Stimulated activated CD8-positive, alpha-beta memory T cell treated with anti-CD3 and anti-CD28 coated beads, Interleukin-15, amount 100 ng/mL, for 48 hours (primary cell): ENCODE measurements around the gene ADGRG6.

Experiments
- DNase-seq, 2 donors: peaks; one replicate each; pipeline ENCODE4 v3.0.0-alpha.2; 2020; ENCODE audit warnings: low read depth in 2 of 2

ADGRG6 gene

DNA sequence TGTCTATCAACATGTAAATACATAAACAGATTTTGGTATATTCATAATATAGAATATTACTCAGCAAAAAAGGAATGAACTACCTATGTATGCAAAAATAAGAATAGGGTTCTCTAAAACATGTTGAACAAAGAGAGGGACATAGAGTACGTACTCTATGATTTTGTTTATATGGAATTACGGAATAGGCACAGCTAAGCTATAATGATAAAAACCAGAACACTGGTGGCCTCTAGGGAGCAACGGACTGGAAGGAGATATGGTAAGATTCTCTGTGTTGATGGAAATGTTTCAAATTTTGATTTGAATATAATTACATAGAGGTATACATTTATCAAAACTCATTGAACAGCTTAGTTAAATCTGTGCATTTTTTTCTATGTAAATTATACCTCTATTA lies 19.6 kb downstream of the ADGRG6 start:
- DNase-seq = no peak

DNA sequence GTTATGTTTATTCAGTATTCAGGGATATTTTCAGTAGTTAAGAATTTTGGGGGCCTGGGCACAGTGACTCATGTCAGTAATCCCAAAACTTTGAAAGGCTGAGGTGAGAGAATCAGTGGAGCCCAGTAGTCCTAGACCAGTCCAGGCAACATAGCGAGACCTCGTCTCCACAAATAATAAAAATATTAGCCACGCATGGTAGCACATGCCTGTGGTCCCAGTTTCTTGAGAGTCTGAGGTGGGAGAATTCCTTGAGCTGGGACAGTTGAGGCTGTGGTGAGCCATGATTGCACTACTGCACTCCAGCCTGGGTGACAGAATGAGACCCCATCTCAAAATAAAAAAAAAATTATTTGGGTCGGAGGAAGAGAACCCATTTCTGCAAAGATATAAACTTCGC lies 20.3 kb downstream of the ADGRG6 start:
- DNase-seq = no peak

DNA sequence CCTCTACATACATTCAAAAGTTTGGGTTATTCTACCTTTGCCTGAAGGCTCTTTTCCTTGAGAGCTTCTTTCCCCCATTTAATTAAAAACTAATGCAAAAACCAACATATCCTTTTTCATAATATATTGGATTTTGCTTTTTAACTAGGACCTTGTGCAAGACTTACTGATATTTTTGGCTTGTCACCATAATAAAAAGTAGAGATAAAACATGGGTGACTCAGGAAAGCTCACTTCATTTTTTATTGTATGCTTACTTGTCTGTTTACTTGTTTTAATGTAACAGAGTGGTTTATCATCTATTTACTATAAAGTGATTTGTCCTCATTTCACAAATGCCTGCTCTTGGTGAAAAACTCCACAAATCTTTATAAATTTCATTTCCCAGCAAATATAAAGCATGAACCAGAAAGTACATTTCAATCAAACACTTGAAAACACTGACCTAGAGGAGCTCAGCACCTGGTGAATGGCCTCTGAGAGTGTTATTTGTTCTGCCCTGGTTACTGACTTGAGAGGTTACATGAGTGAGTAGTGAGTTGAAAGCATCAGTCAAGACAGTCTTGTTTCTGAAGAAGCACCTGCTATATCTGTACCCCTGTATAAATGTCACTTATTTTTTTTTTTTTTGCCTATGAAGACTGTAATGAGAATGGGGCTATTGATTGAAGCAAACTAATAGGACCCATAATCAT lies 20.8 kb downstream of the ADGRG6 start:
- DNase-seq = no peak

DNA sequence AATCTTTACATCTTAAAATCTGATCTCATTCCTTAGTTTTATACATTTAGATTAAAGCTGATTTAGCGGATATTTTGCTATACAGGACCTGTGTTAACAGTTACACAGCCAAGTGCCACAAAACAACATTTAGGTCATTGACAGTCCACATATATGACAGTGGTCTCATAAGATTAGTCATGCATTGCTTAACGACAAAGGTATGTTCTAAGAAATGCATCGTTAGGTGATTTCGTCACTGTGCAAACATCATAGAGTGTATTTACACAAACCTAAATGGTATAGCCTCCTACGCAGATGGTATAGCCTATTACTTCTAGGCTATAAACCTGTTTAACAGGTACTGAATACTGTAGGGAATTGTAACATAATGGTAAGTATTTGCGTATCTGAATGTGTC lies 21.6 kb downstream of the ADGRG6 start:
- DNase-seq = no peak

DNA sequence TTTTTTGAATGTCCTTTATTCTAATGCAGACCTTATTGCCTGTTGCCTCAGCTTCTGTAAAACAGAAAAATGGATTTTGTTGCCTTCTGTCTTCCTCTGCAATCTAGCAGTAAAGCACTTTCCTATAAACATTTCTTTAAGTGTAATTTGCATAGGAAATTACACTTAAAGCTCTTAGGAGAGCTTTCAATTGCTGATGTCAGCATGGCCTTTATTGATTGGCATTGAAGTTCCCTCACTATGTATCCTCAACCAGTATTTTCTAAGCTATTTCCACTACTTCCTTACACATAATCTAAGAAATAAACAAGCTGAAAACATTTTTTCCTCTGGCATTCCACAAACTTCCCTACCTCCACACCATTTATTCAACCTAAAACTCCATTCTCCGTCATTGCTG lies 22.3 kb downstream of the ADGRG6 start:
- DNase-seq = no peak

DNA sequence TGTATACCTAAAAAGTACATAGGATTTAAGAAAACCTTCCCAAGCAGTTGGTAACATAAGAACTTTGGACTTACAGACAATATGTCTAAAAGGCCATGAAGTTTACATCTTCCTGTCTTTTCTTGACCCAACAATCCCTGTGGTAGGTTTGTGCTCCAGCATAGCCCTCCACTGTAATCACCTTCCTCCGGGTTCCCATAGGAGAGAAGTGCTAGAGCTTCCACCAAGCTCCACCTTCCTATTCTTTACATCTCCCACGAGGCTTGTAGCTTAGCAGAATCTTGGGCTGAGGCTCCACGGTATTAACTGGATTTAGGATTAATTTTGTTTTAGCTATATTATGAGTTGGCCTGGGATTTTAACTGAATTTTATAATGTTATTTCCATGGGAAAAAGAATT lies 23.3 kb downstream of the ADGRG6 start:
- DNase-seq = no peak

DNA sequence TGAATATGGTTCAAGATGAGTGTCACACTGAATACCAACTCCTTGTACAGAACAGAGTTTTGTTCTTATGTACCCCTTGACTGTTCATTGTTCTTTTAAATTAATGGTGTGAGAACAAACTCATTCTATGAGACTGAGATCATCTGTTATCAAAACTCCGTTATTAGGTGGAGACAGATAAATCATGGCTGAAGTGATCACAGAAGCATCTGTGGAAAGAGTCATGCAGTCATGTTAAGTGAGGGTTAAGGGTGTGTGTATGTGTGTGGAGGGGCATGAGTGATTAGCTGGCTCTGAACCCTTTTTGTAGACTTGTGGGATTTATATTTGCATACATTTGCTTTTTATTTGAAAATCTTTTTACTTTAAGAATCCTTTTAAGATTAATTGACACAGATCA lies 24.7 kb downstream of the ADGRG6 start:
- DNase-seq = no peak

DNA sequence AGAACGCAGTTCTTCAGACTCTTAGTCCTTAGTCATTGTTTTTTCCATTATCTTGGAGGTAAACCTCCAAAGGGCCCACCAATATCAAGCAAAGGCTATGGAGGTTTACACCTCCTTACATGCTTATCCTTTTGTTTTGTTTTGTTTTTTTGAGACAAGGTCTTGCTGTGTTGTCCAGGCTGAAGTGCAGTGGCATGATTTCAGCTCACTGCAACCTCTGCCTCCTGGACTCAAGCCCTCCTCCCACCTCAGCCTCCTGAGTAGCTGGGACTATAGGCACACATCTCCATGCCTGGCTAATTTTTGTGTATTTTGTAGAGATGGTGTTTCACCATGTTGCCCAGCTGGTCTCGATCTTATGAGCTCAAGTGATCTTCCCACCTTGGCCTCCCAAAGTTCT lies 26.3 kb downstream of the ADGRG6 start:
- no peak for DNase-seq

DNA sequence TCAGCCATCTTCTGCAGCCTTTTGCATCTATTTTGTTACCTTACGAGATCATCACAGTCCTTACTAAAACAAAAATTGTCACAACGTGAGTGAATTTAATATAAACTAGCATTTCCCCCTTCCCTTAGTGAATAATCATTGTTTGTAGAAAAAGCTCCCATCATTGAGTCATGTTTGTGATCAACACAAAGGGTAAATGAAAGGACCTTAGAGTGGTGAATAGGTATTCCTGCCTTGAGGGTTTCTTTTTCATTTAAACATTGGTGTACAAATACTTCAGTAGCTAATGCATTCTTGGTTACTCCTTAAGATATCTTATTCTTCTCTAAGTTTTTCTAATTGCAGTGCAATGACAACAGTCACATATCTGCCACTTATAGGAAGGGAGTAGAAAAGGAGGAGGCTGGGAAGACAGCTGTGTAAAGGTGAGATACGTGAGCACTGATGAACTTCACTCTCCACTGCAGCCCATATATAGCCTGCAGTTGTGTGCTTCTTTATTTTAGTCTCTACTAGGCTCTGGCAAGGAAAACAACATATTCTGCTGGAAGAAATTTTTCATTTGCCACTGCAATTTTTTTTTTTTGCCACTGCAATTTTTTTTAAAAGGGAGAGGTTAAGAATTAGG lies 27.8 kb downstream of the ADGRG6 start:
- DNase-seq = no peak

DNA sequence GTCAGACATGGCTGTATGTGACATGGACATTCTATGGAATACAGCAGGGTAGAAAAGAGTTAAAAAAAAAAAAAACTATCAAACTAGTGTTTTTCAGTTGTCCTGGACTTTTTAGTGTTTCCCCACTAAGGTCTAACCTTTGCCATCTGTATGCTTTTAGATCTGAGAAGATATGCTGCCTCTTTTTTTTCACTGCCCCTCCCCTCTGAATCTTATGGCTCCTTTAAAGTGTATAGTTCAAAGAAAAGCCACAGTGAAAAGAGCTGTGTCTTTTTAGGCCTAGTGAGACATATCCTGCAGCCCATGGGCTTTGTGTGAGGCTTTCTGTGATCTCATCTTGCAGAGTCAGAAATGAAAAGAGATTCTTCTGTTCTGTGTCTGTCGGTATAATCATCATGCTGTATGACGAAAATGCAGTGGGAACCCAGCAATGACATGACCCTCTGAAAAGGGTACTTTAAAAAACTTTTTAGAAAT lies 29.3 kb downstream of the ADGRG6 start:
- no peak for DNase-seq

DNA sequence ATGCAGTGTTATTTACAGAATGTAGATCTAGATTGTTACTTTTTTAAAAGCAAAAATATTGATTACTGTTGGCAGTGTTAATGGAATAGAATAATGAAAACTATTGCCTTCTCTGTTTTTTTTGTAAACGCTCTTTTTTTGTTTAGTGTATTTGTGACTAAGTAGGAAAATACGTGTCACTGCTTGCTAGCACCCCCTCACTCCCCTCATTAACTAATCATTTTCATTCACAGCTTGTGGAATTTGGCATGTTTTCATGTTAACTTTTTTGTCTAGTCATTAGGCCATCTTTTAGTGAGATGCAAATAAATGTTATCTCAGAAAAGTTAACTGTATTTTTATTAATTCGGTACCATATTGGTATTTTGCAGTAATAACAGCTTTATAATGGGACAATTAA lies 29.8 kb downstream of the ADGRG6 start:
- DNase-seq = no peak

DNA sequence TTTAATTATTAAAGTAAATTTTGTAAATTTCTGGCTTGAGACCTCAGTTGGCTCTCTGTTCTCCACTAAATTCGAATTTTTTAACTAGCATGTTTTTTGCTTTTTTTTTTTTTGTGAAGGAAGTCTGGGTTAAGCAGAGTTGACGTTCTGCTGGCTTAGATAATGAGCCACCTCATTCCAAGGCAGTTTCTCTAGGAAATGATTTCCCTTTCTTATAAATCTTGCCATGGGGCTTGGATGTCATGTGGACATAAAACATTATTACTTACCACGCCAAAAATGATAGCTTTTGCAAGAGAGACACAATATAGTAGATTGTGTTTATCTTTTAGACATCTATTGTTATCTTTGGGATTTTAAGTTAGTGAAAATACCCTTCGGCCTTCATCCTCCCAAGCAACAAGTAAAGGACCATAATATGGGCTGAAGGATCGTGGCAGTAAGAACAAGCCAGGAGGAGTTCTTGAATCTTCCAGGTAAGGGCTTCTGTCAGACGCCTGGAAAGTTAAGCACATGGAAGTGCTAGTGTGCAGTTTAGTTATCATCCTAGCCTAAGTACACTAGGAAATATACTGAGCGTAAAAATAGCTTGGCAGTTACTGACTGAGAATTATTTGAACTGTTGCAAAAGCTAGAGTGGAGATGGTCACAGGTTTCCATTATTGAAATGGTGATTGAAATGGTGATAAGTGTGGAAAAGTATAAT lies 30.7 kb downstream of the ADGRG6 start:
- no peak for DNase-seq

DNA sequence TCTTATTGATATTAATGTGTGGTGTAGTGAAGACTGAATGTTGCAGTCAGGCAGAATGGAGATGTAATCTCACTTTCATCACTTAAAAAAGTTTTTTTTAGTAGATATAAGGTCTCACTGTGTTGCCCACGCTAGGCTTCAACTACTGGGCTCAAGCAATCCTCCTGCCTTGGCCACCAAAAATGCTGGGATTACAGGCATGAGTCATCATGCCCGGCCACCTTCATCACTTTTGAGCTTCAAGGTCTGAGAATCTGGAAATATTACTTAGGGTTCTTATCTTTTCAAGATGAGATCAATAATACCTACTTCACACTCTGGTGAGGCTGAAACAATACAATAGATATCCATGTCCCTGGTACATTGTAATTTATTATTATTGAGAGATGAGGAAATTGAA lies 31.6 kb downstream of the ADGRG6 start:
- no peak for DNase-seq

DNA sequence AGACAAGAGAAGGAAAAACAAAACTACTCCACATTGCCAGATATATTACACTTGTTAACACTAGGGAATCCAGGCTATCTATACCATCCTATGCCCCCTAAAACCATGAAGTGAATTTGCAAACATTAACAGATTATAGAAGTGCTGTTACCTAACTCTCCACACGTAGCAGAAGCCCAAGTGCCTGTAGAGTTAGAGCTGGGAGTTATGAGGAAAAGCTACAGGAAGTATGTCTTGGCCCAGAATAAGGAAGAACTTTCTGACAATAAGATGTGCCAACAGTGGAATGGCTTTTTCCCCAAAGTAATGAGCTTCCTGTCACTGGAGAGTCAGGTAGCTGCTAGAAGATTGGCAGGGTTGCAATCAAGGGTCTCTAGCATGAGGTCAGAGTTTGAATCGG lies 32.5 kb downstream of the ADGRG6 start:
- no peak for DNase-seq

DNA sequence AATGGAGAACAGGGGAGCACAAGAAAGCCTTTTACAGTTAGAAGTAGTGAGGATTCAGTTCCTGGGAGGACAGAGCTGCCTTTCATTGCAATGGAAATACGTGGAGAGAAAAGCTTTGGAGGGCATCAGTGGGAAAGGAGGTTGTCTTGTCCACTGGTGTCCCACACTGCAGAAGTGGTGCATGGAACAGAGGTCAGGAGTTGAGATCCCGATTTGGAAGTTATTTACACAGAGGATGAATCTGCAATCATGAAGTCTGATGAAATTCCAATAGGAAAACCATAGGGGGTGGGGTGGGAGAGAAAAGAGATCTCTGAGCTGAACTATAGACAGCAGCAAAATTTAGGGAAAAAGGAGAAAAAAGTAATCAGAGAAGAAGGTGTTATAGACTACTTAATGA lies 33.6 kb downstream of the ADGRG6 start:
- no peak for DNase-seq

DNA sequence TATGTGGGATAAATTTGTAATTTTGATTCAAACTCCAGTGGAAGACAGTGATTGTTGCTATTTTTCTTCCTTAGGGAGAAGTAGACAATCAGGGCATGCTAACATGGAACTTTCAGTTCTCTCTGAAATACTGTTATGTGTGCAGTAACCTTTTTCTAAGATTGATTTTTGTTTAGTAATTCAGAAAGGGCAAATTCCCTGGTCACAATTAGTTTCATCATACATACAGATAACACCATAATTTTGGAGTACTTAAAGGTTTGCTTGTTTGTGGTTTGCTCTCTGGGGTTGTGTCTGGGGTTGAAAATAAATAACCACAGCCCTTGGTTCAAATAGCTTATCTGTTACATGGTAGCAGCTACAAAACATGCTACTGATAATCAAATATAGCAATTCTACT lies 34.4 kb downstream of the ADGRG6 start:
- no peak for DNase-seq

DNA sequence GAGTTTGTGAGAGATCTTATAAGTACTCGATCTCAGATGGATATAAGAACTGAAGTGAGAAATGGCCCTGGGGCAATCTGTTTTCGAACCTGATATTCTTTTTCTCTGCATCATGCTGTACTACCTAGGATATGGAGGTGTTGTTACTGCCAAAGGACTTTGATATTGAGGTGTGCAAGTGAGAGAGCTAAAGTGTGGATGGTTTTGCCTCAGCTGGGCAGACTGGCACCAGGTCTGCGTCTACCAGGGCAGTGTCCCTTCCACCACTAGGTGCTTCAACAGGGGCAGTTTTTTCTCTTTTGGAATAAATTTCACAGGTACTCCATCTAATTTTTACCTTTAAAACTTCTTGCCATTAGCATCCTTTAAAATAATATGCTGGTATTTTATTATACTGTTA lies 35.0 kb downstream of the ADGRG6 start:
- no peak for DNase-seq

DNA sequence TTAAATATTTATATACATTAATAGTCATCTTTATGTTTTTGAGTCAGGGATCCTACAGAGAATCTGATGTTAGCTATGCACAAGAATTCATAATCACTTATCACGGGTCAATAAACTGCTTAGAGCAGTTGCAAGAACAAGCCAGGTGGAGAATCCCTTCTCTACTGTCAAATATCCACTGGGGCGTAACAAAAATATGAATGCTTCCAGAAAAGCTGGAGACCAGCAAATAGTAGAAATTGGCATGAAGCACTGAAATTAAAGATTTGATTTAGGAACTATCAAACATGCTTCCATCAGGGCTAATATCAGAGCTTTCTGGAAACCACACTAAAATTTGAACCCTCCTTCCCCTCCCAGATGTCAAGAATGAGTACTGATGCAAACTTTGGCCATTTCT lies 37.3 kb downstream of the ADGRG6 start:
- no peak for DNase-seq

DNA sequence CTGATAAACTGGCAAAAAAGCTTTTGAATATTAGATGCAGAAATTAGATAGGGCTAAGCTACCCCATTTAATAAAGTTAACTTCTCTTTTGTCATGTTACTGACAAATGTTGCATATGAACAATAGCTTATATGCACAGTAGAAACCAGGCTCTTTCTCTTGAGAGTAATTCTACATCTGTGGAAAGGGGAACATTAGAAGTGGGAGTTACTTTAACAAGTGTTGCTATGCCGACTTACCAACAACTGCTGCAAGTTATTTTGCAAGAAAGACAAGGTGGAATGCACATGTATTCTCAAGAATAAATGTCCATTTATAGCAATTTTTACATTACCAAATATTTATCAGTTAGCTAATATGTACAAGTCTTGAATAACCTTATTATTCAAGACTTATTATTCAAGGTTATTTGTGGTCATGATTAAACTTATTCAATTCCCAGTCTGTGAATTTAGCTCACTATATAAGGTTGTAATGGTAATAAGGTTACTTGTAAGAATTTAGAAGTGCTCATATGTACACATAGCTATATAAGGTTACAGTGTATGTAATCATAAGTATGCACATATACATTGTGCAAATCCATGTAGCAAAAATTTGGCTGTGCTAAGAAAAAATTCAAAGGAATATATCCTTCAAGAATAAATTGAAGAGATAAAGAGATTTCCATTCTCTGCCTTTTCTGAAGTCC lies 38.3 kb downstream of the ADGRG6 start:
- DNase-seq = no peak

DNA sequence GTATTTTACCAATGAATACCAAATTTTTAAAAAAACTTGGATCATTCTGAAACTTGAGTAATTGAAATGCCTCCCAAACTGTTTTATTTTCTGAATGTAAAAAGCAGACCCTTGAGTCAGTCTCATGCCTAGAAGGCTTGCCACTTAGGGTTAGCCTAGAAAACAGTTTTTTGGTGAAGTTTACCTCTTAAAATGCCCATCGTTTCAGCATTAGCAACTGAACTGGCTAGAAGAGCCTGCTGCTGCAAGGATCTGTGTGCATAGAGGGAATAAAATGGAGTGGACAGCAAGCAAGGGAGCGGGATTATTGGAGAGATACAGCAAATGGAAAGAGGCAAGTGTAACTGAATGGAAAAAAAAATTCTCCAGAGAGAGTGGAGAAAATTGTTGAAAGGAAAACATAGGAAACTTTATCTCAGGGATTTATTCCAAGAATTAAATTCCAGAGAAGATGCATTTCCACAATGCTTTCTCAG lies 40.1 kb downstream of the ADGRG6 start:
- no peak for DNase-seq

DNA sequence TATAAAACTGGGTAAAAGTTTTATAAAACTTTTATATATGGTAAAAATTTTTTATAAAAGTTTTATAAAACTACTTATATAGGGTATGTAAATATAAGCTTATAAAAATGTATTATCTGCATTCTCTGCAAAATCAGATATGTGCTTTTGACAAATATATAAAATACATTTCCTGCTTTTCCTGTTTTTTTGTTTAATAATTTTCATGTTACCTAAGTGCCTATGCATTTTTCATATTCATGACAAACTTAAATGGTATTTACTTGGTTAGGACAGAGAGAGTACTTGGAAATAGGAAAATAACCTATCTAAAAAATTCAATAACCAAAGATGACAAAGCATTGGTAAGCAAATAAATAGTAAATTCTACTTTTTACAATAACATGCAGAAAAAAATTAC lies 41.2 kb downstream of the ADGRG6 start:
- no peak for DNase-seq

DNA sequence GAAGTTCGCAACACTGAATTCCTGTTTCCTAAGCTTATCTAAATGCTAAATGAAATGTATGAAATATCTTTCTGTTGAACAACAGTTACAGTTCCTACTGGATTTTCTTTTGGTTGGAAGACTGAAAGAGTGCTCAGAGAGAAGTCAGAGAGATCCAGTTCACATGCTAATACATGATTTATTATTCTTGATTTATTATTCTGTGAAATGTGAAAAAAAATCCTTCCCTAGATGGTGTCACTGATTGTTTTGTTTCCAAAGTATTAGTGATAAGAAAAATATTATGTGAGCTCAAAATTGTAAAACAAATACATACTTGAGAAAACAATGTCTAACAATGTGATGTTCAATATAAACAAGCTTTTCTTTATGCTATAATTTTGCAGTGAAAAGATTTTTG lies 42.1 kb downstream of the ADGRG6 start:
- no peak for DNase-seq

DNA sequence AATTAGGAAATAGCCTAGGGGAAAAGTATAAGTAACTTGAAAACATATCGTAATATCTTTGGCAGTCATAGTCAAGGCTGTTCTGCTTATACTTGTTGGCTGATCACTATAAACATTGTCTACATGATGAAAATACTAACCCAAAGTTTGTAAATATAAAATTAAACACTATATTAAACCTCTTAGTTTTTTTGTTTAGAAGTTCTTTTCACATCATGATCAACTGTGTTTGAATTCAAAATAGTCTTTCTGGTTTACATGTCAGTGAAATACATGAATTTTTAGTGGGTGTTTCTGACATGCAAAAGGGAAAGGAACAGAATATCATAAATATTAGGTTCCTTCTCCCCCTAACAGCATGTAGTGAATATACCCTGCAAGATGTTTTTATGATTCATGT lies 43.5 kb downstream of the ADGRG6 start:
- no peak for DNase-seq
